Middle frontal gyrus (tissue), 1 donor: Measurements from ENCODE around the gene ANKRD37.
"Not testable (repeated sequence)": the region's sequence is repeated elsewhere in the genome, so short reads cannot be mapped to it uniquely, and the experiment has no call there.

Source experiments
- DNase-seq: peaks from one replicate; pipeline ENCODE4 v3.0.0-alpha.2; 2015; ENCODE audit warnings: low spot score; ENCODE audit errors: extremely low spot score

ANKRD37 gene, protein sequence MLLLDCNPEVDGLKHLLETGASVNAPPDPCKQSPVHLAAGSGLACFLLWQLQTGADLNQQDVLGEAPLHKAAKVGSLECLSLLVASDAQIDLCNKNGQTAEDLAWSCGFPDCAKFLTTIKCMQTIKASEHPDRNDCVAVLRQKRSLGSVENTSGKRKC

DNA sequence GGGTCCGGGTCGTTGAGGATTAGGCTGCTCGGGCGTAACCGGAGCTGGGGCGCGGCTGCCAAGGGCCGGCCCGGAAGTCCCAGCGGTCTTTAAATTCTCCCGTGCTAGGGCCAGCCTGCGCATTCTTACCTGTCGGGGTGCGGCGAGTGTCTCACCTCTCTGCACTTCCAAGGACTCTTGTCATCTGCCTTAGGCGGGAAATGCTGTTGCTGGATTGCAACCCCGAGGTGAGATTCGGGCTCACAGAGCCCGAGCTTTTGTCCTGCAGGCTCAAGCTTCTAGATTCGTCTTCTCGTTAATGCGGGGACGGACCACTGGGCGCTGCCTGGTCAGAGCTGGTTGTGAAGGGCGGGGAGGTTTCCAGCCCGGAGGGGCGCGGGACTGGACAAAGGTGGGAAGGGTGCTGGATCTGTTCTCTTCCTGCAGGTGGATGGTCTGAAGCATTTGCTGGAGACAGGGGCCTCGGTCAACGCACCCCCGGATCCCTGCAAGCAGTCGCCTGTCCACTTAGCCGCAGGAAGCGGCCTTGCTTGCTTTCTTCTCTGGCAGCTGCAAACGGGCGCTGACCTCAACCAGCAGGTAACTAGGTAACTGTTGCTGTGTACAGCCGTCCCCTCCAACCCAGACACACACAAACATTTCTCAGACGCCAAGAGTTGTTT, at the start of gene ANKRD37:
TSS of gene ANKRD37 (plus strand) at position 118 of the 662 bp plus-strand sequence. CDS start at position 201, 83 bp downstream.
- no peak for DNase-seq

DNA sequence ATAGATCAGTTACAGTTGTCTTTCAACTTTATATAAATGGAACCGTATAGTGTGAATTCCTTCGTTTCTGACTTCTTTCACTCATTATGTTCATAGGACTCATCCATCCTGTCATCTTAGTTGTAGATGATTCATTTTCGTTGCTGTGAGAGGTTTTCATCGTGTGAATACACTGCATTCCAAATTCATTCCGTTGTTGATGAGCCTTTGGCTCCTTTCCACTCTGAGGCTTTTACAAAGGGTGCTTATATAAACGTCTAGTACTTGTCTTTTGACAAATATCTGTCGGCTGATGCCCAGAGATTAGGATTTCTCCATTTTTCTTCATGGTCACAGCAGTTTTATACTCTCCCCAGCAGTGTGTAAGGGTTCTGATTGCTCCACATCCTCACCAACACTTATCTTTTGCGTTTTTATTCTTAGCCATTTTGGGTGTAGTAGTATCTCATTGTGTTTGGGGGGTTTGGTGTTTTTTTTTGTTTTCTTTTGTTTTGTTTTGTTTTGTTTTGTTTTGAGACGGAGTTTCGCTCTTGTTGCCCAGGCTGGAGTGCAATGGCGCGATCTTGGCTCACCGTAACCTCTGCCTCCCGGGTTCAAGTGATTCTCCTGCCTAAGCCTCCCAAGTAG, 49.6 kb upstream of the ANKRD37 start:
- DNase-seq = no peak

DNA sequence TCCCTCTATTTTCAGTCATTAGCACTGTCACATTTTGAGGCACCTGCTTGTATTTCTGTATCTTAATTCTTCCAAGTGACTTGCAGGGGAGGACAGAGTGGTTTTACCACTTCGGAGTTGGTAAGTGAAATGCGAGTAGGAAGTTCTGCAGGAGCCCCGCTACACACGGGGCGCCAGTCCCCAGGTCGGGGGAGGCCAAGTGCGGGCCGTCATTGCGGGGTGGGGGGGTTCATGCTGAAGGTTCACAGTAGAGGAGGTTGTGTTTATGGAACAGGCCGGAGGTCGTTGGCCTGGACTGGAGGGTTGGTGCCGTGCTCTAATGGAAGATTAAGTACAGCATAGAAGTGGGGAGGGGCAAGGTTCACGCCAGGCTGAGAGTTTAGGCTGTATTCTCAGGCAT, 45.0 kb upstream of the ANKRD37 start:
- no peak for DNase-seq

DNA sequence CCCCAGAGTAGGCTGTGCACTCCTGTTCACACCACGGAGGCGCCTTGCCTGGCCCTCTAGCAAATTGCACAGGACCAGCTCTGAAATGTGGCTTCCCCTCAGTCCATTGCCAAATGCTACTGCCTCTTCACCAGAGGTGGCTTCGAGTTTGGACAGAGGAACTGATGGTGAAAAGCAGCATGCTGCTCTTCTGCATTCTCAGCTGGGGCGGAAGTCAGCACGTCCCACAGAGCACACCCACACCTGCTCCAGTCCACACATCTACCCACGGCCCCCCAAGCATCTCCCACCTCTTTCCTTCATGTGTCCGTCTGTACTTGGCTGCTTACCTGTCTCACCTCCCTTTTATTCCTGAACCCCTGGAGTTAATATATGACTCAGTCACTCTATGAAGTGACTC, 44.4 kb upstream of the ANKRD37 start:
- no peak for DNase-seq

DNA sequence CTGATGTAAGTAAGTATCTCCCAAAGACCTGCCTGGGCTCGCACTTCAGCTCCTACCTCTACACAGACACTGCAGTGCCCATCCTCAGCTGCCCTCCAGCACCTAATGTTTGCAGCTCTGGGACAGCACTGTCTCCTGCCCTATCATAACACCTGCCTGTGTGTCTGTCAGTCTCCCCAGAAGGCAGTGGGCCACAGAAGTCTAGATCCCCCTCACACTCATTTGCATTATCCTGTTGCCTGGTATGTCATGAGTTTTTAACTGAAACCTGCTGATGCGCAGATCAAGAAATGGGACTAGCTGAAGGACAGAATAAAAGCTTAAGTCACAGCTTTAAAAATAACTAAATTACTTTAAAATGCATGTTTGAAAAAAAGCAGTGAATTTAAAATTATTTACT, 43.9 kb upstream of the ANKRD37 start:
- DNase-seq = no peak

DNA sequence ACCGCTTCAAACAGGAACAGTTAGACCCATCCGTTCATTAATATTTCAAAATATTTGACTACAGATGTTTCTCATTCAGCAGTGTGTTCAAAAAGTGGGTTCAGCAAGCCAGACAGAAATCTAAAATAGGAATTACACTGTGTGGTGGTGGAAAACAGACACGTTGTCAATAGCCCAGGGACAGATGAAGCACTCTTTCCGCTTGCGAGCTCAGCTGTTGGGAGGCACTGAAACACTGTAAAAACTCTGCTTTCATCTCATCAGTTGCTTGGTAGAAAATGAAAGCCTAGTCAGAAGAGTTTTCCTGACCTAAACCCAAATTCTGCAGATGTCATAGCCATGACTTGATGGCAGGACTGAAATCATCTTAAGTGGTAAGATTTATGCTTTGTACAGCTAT, 39.4 kb upstream of the ANKRD37 start:
- no peak for DNase-seq

DNA sequence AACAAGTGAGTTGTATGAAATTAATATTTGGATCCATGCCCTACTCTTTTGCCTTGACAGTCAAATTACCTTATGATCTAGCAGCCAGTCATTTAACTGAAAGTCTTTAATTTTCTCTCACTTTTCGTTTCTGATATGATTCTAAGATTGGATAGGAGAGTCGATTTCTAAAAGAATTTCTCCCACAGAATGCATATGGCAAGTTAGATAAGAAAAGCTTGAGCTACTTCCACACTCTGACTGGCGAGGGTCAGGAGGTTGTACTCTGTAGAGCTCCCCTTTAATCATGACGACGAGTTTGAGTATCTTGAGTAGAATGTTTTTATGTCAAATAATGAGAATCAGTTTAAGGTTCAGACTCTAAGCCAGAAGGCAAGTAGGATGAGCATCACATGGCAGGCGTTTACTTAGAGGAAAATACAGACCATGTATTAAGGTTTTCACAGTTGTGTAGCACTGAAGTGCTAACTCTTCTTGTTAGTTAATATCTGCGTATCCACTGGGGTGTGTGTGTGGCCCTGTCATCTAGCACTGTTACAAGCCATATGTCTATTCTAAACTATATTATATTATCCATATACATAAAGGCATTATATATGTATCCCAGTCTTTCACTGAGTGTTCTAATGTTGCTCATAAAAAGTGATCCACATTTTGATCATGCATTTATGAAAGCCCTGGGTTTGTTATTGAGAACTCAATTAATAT, 38.8 kb upstream of the ANKRD37 start:
- DNase-seq = no peak

DNA sequence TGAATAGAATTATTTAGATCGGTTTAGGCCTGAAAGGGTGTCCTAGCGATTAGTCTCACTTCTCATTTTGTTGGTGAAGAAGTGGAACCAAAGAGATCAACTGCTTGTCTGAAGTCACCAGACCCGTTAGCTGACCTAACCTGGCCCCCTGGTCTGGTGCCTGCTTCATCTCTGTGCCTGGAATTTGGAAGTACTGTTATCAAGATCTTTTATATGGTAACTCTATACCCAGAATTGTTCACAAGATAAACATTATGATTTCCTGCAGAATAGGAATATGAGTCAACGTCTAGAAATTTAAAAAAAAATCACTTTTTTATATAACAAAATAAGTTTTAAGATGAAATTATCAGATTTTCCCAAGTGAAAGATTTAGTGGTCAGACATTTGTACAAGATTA, 38.1 kb upstream of the ANKRD37 start:
- DNase-seq = no peak

DNA sequence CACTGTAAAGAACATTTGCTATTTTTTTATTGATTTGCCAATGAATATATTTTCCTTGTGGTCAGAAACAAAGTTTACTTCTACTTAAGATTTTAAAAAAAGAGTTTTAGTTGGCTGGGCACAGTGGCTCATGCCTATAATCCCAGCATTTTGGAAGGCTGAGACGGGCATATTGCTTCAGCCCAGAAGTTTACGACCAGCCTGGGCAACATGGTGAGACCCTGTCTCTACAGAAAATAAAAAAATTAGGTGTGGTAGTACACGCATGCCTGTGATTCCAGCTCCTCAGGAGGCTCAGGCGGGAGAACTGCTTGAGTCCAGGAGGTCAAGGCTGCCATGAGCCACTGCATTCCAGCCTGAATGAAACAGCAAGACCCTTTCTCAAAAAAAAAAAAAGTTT, 37.7 kb upstream of the ANKRD37 start:
- DNase-seq = no peak

DNA sequence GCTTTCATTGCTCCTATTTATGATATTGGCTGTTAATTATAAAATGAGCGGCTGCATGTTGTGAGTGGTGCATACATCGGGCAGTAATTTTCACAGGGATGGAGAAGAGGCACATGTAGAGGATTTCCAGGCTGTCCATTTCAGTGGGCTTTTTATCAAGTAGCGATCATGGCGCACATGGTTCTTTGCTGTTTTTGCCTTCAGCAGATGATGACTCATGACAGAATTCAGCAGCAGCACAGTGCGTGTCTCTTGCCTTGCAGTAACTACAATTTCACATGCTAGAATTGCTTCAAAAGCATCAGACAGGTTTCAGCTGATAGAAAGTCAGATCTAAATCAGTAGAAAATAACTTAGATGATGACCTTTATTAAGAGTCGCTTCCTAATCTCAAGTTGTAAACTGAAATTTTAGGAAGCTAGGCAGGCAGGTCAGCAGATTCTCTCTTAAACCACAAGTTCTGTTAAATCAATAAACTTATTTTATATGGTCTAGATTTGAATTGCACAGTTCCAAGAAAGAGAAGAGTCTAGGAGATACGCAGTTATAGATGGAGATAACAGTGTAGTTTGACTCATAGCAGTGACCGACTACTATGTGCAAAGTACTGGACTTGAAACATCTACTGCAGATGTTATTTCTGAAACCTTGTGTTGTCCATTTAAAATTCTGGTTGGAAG, 36.7 kb upstream of the ANKRD37 start:
- no peak for DNase-seq

DNA sequence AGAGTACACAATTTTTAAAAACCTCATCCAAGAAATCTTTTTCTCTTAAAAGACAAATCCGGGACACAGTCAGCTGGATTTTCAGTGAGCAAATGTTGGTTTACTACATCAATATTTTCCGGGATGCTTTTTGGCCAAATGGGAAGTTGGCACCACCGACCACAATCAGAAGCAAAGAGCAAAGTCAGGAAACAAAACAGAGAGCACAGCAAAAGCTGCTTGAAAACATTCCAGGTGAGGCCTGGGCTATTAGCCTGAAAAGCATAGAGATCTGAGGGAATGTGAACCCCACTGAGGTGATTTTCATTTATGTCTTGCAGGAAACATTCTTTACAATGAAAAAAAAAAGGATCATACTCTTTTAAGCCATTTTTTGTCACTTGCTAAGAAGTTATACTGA, 34.8 kb upstream of the ANKRD37 start:
- no peak for DNase-seq

DNA sequence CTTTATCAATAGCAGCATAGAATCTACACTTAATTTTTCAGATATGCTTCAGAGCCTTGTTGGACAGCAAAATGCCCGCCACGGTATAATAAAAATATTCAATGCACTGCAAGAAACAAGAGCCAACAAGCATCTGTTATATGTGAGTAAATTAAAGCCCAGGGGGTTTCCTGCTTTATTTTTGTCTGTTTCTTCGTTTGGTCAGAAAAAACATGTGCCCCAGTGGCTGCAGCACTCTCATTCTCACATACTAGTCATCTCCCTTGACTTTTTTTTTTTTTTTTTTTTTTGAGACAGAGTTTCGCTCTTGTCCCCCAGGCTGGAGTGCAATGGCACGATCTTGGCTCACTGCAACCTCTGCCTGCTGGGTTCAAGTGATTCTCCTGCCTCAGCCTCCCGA, 34.1 kb upstream of the ANKRD37 start:
- not testable (repeated sequence) for DNase-seq

DNA sequence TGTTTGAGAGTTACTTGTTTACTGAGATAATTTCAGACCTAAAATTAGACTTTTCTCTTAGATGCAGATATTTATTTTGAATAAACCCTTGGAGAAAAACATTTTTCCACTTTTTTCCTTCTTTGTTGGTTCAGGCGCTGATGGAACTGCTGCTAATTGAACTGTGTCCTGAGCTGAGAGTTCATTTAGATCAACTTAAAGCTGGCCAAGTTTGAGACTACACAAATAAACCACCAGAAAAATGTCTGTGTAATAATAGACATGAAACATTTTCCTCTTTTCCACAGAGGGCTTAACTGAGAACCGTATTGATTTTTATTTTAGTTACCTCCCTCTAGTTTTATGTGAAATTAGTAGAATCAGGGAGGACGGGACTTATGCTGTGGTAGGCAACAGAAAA, 33.4 kb upstream of the ANKRD37 start:
- no peak for DNase-seq

DNA sequence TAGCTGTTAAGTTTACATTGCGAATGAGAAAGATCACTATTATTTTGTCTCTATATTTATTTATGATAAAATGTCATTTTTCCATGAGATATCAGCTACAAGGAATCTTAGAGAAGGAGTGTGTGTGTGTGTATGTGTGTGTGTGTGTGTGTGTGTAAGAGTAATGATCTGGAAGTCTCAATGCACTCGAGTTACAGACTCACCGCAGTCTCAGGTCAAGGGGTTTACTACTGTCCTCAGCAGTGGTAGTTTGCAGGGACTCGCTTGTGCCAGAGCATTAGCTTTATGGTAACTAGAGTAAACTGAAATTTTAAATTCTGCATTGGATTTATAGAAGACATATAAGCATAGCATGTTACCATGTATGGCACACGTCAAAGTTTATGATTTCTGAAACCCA, 31.8 kb upstream of the ANKRD37 start:
- no peak for DNase-seq

DNA sequence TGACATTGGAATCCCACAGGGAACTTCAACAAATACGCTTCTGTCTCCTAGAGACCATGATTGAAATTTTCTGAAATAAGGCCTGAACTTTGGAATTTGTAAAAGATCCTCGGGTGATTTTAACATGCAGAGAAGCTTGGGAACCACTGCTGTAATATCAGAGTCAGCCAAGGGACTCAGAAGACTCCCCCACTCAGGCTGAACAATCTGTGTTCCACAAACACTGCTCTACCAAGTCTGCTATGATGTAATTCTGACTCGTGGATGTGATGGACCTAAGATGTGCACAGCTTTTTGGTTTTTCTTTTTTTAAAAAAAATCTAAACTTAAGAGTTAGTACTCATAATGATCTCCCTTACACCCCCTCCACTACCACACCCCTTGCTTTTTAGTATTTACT, 26.9 kb upstream of the ANKRD37 start:
- no peak for DNase-seq

DNA sequence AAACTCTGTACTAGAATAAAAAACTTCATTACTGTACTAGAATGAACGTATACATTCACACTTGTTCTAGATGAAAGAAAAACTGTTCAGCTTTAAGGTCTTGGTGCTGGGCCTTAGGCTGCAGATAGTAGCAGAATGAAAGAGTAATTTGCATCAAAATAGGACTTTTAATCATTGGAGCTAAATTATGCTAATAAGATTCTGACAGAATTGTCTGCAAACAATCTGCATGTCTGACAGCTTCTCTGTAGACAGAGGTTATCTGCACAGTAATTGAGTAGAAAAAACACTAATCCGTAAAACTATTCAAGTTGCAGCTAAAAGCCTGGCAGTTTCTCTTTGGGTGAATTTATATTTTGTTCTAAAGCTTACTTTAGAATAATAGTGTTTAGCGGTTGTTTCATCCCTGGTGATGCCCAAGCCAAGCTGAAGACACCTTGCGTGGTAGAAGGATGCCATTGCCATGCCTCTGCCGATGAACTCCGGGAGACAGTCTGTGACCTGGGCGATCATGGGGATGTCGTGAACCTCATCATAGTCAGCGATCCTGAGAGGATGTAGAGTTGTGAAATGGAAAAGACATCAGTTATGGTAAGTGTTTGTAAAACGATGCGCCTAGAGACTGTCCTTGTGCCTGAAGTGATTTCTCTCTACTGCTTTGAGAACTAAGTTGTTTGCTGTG, 26.2 kb upstream of the ANKRD37 start:
- no peak for DNase-seq

DNA sequence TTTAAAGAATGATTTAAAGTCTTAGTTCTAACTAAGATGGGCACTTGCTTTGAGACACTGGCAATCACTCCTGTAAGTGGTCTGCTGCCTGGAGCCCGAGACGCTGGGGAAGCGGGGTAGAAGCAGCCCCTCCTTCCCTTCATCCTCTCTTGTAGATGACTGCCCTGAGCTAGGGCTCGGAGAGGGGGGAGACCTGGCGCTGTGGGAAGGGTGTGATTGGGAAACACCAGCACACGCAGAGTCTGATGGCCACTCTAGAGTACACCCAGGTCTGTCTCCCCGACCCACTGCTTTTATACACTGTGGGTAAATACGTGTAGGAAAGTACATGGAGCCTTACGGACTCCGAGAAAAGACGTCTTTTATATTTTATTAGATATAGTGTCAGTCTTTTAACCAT, 24.9 kb upstream of the ANKRD37 start:
- no peak for DNase-seq

DNA sequence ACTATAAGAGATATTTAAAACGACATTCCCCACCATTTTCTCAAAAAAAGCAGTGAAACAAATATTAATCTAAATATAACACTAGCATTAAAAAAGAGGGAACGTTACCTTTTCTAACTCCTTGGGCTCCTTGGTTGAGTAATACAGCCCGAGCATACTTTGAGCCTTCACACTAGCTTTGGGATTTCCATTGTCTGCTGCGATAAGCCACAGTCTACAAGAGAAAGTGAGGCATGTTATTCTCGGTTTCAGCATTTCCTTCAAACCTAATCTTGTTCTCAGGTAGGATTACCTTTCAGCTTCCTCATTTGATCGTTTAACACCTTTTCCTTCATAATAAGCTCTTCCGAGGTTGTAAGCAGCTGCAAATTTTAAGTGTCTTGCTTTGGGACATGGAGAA, 22.6 kb upstream of the ANKRD37 start:
- no peak for DNase-seq

DNA sequence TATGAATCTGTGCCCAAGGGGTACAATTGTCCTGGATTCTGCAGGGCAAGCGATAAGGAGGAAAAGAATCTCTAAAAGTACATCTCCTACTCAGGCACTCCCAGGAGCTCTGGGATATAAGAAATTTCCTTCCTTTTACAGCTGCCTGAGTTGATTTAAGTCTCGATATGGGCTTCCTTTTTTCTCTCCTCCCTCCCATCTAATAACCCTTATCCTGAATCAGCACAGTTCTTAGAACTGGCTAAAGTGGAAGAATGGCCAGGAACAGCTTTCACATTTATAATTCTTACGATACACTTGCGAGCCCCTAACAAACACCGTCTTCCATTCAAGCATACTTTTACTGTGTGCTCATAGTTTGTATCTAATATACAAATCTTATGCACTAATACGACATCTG, 22.1 kb upstream of the ANKRD37 start:
- DNase-seq = no peak

DNA sequence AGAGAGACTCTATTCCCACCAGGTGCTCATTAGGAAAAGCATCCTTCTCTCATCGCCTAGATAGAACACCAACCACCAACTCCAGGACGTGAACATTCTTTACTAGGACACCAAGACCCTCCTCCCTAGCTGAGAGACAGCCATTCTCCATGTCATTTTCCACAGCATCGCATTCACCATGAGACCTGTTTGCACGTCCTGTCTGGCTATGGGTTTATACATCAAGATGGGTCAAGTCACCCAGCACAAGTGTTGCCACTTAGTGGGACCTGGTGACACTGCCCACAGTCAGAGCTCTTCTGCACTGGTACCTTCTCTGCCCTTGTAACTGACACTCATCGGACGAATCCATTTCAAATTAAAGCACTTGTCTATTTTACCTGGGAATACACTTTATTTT, 18.4 kb upstream of the ANKRD37 start:
- DNase-seq = no peak
